H9 (cell line): ENCODE results near the gene NDC1. TPM values are rescaled to one million over a fixed set of nuclear protein-coding genes. Genes with fewer than 3 reads are reported as not detected.

Experiments
- DNase-seq: peaks from one replicate; pipeline ENCODE4 v3.0.0-alpha.2; 2017
- H2AFZ ChIP-seq: one replicate; pipeline ENCODE4 v1.6.1; 2013; ENCODE audit warnings: mild to moderate bottlenecking, low read length, control low read depth, moderate library complexity
- H2AK5ac ChIP-seq: 2 replicates; pipeline ENCODE4 v1.6.1; 2013; ENCODE audit warnings: low read length, control low read depth, mixed read lengths; ENCODE audit not compliant: insufficient read length
- H2BK120ac ChIP-seq: one replicate; pipeline ENCODE4 v1.6.1; 2013; ENCODE audit warnings: low read depth, mild to moderate bottlenecking, low read length, control low read depth, inconsistent platforms; ENCODE audit not compliant: poor library complexity, severe bottlenecking
- H2BK12ac ChIP-seq: 2 replicates; pipeline ENCODE4 v1.6.1; 2013; ENCODE audit warnings: low read length, control low read depth, mixed read lengths, low read depth; ENCODE audit not compliant: insufficient read length
- H2BK15ac ChIP-seq: 2 replicates; pipeline ENCODE4 v1.6.1; 2013; ENCODE audit warnings: low read depth, low read length, control low read depth
- H2BK20ac ChIP-seq: one replicate; pipeline ENCODE4 v1.6.1; 2013; ENCODE audit warnings: low read depth, mild to moderate bottlenecking, low read length, control low read depth, inconsistent platforms; ENCODE audit not compliant: poor library complexity, severe bottlenecking
- H2BK5ac ChIP-seq: 2 replicates; pipeline ENCODE4 v1.6.1; 2013; ENCODE audit warnings: low read length, control low read depth, mixed read lengths; ENCODE audit not compliant: insufficient read length
- H3K14ac ChIP-seq: 2 replicates; pipeline ENCODE4 v1.6.1; 2013; ENCODE audit warnings: low read length, control low read depth; ENCODE audit not compliant: insufficient read depth
- H3K18ac ChIP-seq: 2 replicates; pipeline ENCODE4 v1.6.1; 2013; ENCODE audit warnings: low read depth, mild to moderate bottlenecking, mixed read lengths, low read length, control low read depth; ENCODE audit not compliant: insufficient read length
- H3K23ac ChIP-seq: 2 replicates; pipeline ENCODE4 v1.6.1; 2013; ENCODE audit warnings: low read length, control low read depth, mixed read lengths, low read depth; ENCODE audit not compliant: insufficient read length
- H3K23me2 ChIP-seq: 2 replicates; pipeline ENCODE4 v1.6.1; 2013; ENCODE audit warnings: low read depth, mild to moderate bottlenecking, mixed read lengths, low read length, control low read depth; ENCODE audit not compliant: insufficient read length, poor library complexity, severe bottlenecking
- H3K27ac ChIP-seq: 2 replicates; pipeline ENCODE4 v1.5.1; 2013; ENCODE audit warnings: low read length, control low read depth, mixed read lengths, low read depth; ENCODE audit not compliant: insufficient read length
- H3K27me3 ChIP-seq: 2 replicates; pipeline ENCODE4 v1.6.1; 2013; ENCODE audit warnings: low read length, control low read depth, inconsistent platforms; ENCODE audit not compliant: insufficient read depth
- H3K4ac ChIP-seq: 2 replicates; pipeline ENCODE4 v1.6.1; 2013; ENCODE audit warnings: low read depth, mild to moderate bottlenecking, control low read depth, inconsistent platforms, low read length, moderate library complexity
- H3K4me1 ChIP-seq: 2 replicates; pipeline ENCODE4 v1.6.1; 2013; ENCODE audit warnings: low read length, control low read depth, inconsistent platforms; ENCODE audit not compliant: insufficient read depth
- H3K4me2 ChIP-seq: 2 replicates; pipeline ENCODE4 v1.6.1; 2013; ENCODE audit warnings: low read length, control low read depth, mixed read lengths; ENCODE audit not compliant: insufficient read length, insufficient read depth
- H3K56ac ChIP-seq: 2 replicates; pipeline ENCODE4 v1.6.1; 2013; ENCODE audit warnings: low read depth, mild to moderate bottlenecking, mixed read lengths, low read length, control low read depth; ENCODE audit not compliant: insufficient read length
- H3K79me1 ChIP-seq: 2 replicates; pipeline ENCODE4 v1.6.1; 2013; ENCODE audit warnings: low read depth, mild to moderate bottlenecking, moderate library complexity, low read length, control low read depth, inconsistent platforms; ENCODE audit not compliant: insufficient read depth, poor library complexity, severe bottlenecking
- H3K79me2 ChIP-seq: 2 replicates; pipeline ENCODE4 v1.6.1; 2013; ENCODE audit warnings: low read length, control low read depth, inconsistent platforms; ENCODE audit not compliant: insufficient read depth
- H3K9ac ChIP-seq: 2 replicates; pipeline ENCODE4 v1.6.1; 2013; ENCODE audit warnings: low read length, control low read depth, mixed read lengths; ENCODE audit not compliant: insufficient read length; ENCODE audit errors: extremely low read depth
- H3K9me3 ChIP-seq: one replicate; pipeline ENCODE4 v1.6.1; 2013; ENCODE audit warnings: low read depth, low read length, inconsistent platforms; ENCODE audit not compliant: control insufficient read depth
- H3T11ph ChIP-seq: one replicate; pipeline ENCODE4 v1.6.1; 2013; ENCODE audit warnings: mild to moderate bottlenecking, low read length, control low read depth, inconsistent platforms
- H4K20me1 ChIP-seq: one replicate; pipeline ENCODE4 v1.6.1; 2013; ENCODE audit not compliant: control insufficient read depth, insufficient read length, insufficient read depth
- H4K5ac ChIP-seq: 2 replicates; pipeline ENCODE4 v1.6.1; 2013; ENCODE audit warnings: low read depth, mild to moderate bottlenecking, mixed read lengths, low read length, control low read depth; ENCODE audit not compliant: insufficient read length
- H4K8ac ChIP-seq: replicated peaks from 2 replicates; pipeline ENCODE4 v1.6.1; 2013; ENCODE audit warnings: low read length, control low read depth, mixed read lengths, low read depth; ENCODE audit not compliant: insufficient read length
- H4K91ac ChIP-seq: 2 replicates; pipeline ENCODE4 v1.6.1; 2013; ENCODE audit warnings: low read depth, mild to moderate bottlenecking, moderate library complexity, mixed read lengths, low read length, control low read depth; ENCODE audit not compliant: insufficient read length
- H3K27ac Mint-ChIP-seq, 3 experiments: 2 replicates in 2 of 3; 3 replicates in 1 of 3; pipeline ENCODE4 v1.8.0; 2020 to 2021; ENCODE audit warnings: mixed read lengths in 3 of 3, mild to moderate bottlenecking in 1 of 3, moderate library complexity in 1 of 3
- H3K27me3 Mint-ChIP-seq: 2 replicates; pipeline ENCODE4 v1.8.0; 2021; ENCODE audit warnings: low read depth, mild to moderate bottlenecking, moderate library complexity, mixed read lengths
- H3K36me3 Mint-ChIP-seq, 3 experiments: 2 replicates in 2 of 3; 3 replicates in 1 of 3; pipeline ENCODE4 v1.8.0; 2020 to 2021; ENCODE audit warnings: low read depth in 3 of 3, mixed read lengths in 3 of 3; ENCODE audit not compliant: insufficient read depth in 1 of 3
- H3K4me1 Mint-ChIP-seq, 2 experiments: 2 replicates each; pipeline ENCODE4 v1.8.0; 2020; ENCODE audit warnings: mixed read lengths in 2 of 2
- H3K4me3 Mint-ChIP-seq, 2 experiments: 2 replicates in 1 of 2; 3 replicates in 1 of 2; pipeline ENCODE4 v1.8.0; 2020 to 2021; ENCODE audit warnings: mild to moderate bottlenecking in 2 of 2, mixed read lengths in 2 of 2, moderate library complexity in 1 of 2
- H3K9me3 Mint-ChIP-seq, 2 experiments: 2 replicates in 1 of 2; 3 replicates in 1 of 2; pipeline ENCODE4 v1.8.0; 2020; ENCODE audit warnings: mild to moderate bottlenecking in 2 of 2, mixed read lengths in 2 of 2, moderate library complexity in 1 of 2
- WGBS: extraction: QIAGEN DNeasy Blood & Tissue Kit; methylation state at CpG from one replicate; pipeline ENCODE4 v1.1.7; 2013; ENCODE audit warnings: missing lambda C conversion rate, low lambda C conversion rate, mixed read lengths; ENCODE audit not compliant: insufficient read length; ENCODE audit errors: extremely low coverage; 5-methylcytosine and 5-hydroxymethylcytosine counted together
- total RNA-seq: library from RNA; stranded (reverse); gene quantifications from 2 replicates; pipeline ENCODE4 v1.2.1, GENCODE V29; 2021
- TF ChIP-seq, protein P1 (sequence below): fragments of 200-600 bp; sonication (generic); conservative IDR thresholded peaks from 3 replicates; pipeline ENCODE4 v1.8.0; 2021; ENCODE audit warnings: antibody characterized with exemption, mild to moderate bottlenecking

Gene NDC1
- total RNA-seq, 1 experiment from 2014 or later, result 49.3 TPM

DNA sequence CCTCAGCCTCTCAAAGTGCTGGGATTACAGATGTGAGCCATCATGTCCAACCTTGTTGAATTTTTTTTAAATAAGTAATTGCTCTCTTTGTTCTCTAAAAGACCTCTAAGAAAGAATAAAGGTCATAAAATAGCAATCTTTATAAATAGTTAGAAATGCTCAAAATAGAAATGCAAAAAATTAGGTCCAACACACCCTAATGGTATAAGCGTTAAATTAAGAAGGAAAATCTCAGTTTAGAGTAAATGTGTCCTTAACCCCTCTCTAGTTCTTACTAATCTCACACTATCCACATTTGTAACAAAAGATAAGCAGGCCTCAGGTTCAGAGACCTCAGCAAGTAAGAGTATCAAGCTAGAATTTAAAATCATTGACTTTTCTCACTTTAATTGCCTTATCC is 60.8 kb downstream of the NDC1 start:
- Histone ChIP-seq H2BK5ac (no peak overlapping the region), H2BK20ac (no peak overlapping the region), H4K91ac (no peak overlapping the region), H4K5ac (no peak overlapping the region), H3K4me1 (no peaks in the 10 kb centered on the region), H3K14ac (no peak overlapping the region), H2BK120ac (no peak overlapping the region), H3K27ac (no peak overlapping the region), H3K56ac (no peak overlapping the region), H3K23ac (no peak overlapping the region), H3K4ac (no peak overlapping the region), H4K20me1 (no peaks in the 10 kb centered on the region), H3K9ac (no peak overlapping the region), H3K27me3 (no peaks in the 10 kb centered on the region), H3K4me2 (no peak overlapping the region), H3K23me2 (no peaks in the 10 kb centered on the region), H2AFZ (no peak overlapping the region), H2BK15ac (no peak overlapping the region), H3K79me2 (0 out of 2 replicates have a peak, but pooled peaks cover 1% of the 10 kb centered on the region), H2AK5ac (no peak overlapping the region), H4K8ac (no peak overlapping the region), H3T11ph (no peak overlapping the region), H3K18ac (no peak overlapping the region), H2BK12ac (no peak overlapping the region), H3K79me1 (no peaks in the 10 kb centered on the region), H3K9me3 (no peaks in the 10 kb centered on the region)
- Mint-ChIP-seq H3K4me3 (no peak overlapping the region), H3K36me3 (peaks cover 12 to 40% (median 35%) of the 10 kb centered on the region in 3 experiments; a peak in 6 of 7 replicates), H3K9me3 (no peaks in the 10 kb centered on the region), H3K27me3 (no peaks in the 10 kb centered on the region), H3K4me1 (no peaks in the 10 kb centered on the region), H3K27ac (no peak overlapping the region)
- TF ChIP-seq, protein P1, sequence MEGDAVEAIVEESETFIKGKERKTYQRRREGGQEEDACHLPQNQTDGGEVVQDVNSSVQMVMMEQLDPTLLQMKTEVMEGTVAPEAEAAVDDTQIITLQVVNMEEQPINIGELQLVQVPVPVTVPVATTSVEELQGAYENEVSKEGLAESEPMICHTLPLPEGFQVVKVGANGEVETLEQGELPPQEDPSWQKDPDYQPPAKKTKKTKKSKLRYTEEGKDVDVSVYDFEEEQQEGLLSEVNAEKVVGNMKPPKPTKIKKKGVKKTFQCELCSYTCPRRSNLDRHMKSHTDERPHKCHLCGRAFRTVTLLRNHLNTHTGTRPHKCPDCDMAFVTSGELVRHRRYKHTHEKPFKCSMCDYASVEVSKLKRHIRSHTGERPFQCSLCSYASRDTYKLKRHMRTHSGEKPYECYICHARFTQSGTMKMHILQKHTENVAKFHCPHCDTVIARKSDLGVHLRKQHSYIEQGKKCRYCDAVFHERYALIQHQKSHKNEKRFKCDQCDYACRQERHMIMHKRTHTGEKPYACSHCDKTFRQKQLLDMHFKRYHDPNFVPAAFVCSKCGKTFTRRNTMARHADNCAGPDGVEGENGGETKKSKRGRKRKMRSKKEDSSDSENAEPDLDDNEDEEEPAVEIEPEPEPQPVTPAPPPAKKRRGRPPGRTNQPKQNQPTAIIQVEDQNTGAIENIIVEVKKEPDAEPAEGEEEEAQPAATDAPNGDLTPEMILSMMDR, result no peak
- no CpG with 5 or more reads among the region's 1 CpG for WGBS
- DNase-seq, result no peak
